Stimulated activated memory B cell treated with anti-CD40 and anti-IgM and Interleukin-4, amounts not matched to agents 10 μg/mL and 1 μg/mL and 100 μg/mL, for 72 hours (primary cell): ENCODE data around the gene GRIN3B.

Source experiments
- ATAC-seq: fragments of 150-1000 bp; cut with Tn5 transposase; 2 replicates; pipeline ENCODE4 v1.10.0; 2021
- H3K27ac Mint-ChIP-seq: one replicate; pipeline ENCODE4 v1.8.0; 2022; ENCODE audit warnings: mild to moderate bottlenecking, mixed read lengths
- H3K27me3 Mint-ChIP-seq: one replicate; pipeline ENCODE4 v1.8.0; 2022; ENCODE audit warnings: mixed read lengths
- H3K36me3 Mint-ChIP-seq: one replicate; pipeline ENCODE4 v1.8.0; 2022; ENCODE audit warnings: mixed read lengths
- H3K4me1 Mint-ChIP-seq: one replicate; pipeline ENCODE4 v1.8.0; 2022; ENCODE audit warnings: mixed read lengths
- H3K4me3 Mint-ChIP-seq: one replicate; pipeline ENCODE4 v1.8.0; 2022; ENCODE audit warnings: mild to moderate bottlenecking, moderate library complexity, mixed read lengths
- H3K9me3 Mint-ChIP-seq: one replicate; pipeline ENCODE4 v1.8.0; 2022; ENCODE audit warnings: mixed read lengths

The GRIN3B gene

GRCh38 chr19:979318-979741, 20.9 kb upstream of the GRIN3B start:
- no peaks in the 10 kb centered on the region for H3K27me3 Mint-ChIP-seq
- no peak overlapping the region for H3K27ac Mint-ChIP-seq
- no peaks in the 10 kb centered on the region for H3K36me3 Mint-ChIP-seq
- ATAC-seq, result peak; percentile 32
- peaks cover 11% of the 10 kb centered on the region for H3K4me1 Mint-ChIP-seq
- no peaks in the 10 kb centered on the region for H3K9me3 Mint-ChIP-seq
- H3K4me3 Mint-ChIP-seq, result no peak overlapping the region

- Mint-ChIP-seq H3K27ac (peak overlapping the region; percentile 65), H3K9me3 (no peaks in the 10 kb centered on the region), H3K4me1 (peaks cover 21% of the 10 kb centered on the region), H3K4me3 (no peak overlapping the region), H3K27me3 (no peaks in the 10 kb centered on the region), H3K36me3 (no peaks in the 10 kb centered on the region)
- no peak for ATAC-seq
Observed at GRCh38 chr19:980133-980998, 19.9 kb upstream of the GRIN3B start.

- ATAC-seq, result peak; percentile 89
- H3K4me3 Mint-ChIP-seq, result peak overlapping the region; percentile 51
- H3K27ac Mint-ChIP-seq, result no peak overlapping the region
Observed at GRCh38 chr19:982567-983170, 17.6 kb upstream of the GRIN3B start.

GRCh38 chr19:984165-984967, 15.9 kb upstream of the GRIN3B start, which contains the start of gene WDR18:
WDR18 (plus strand) TSS chr19:984345; CDS start chr19:984354, 9 bp downstream.
- peaks cover 27% of the 10 kb centered on the region for H3K36me3 Mint-ChIP-seq
- H3K27me3 Mint-ChIP-seq, result no peaks in the 10 kb centered on the region
- peaks cover 27% of the 10 kb centered on the region for H3K4me1 Mint-ChIP-seq
- H3K27ac Mint-ChIP-seq, result peak within 1 kb of the TSS; percentile 91
- peak within 1 kb of the TSS; percentile 95 for H3K4me3 Mint-ChIP-seq
- H3K9me3 Mint-ChIP-seq, result no peaks in the 10 kb centered on the region
- ATAC-seq, result peak; percentile 93

More at GRCh38 chr19:982567-983170, 17.6 kb upstream of the GRIN3B start:
- H3K9me3 Mint-ChIP-seq, result no peaks in the 10 kb centered on the region
- H3K4me1 Mint-ChIP-seq, result peaks cover 27% of the 10 kb centered on the region
- peaks cover 10% of the 10 kb centered on the region for H3K36me3 Mint-ChIP-seq
- no peaks in the 10 kb centered on the region for H3K27me3 Mint-ChIP-seq

- ATAC-seq, result no peak
- no peak overlapping the region for H3K4me3 Mint-ChIP-seq
- H3K9me3 Mint-ChIP-seq, result no peaks in the 10 kb centered on the region
- peaks cover 37% of the 10 kb centered on the region for H3K36me3 Mint-ChIP-seq
- peaks cover 19% of the 10 kb centered on the region for H3K4me1 Mint-ChIP-seq
- no peaks in the 10 kb centered on the region for H3K27me3 Mint-ChIP-seq
- H3K27ac Mint-ChIP-seq, result peak overlapping the region; percentile 91
Observed at GRCh38 chr19:986083-986482, 14.1 kb upstream of the GRIN3B start.

- peaks cover 44% of the 10 kb centered on the region for H3K36me3 Mint-ChIP-seq
- no peaks in the 10 kb centered on the region for H3K27me3 Mint-ChIP-seq
Observed at GRCh38 chr19:988081-988480, 12.1 kb upstream of the GRIN3B start.

GRCh38 chr19:988510-988909, 11.7 kb upstream of the GRIN3B start:
- no peaks in the 10 kb centered on the region for H3K9me3 Mint-ChIP-seq
- H3K36me3 Mint-ChIP-seq, result peaks cover 48% of the 10 kb centered on the region
- H3K27ac Mint-ChIP-seq, result no peak overlapping the region
- ATAC-seq, result no peak
- peaks cover 19% of the 10 kb centered on the region for H3K4me1 Mint-ChIP-seq
- H3K4me3 Mint-ChIP-seq, result no peak overlapping the region
- no peaks in the 10 kb centered on the region for H3K27me3 Mint-ChIP-seq

More at GRCh38 chr19:988081-988480, 12.1 kb upstream of the GRIN3B start:
- no peak overlapping the region for H3K4me3 Mint-ChIP-seq
- no peak for ATAC-seq
- no peaks in the 10 kb centered on the region for H3K9me3 Mint-ChIP-seq
- no peak overlapping the region for H3K27ac Mint-ChIP-seq
- peaks cover 19% of the 10 kb centered on the region for H3K4me1 Mint-ChIP-seq

GRCh38 chr19:989381-990081, 10.7 kb upstream of the GRIN3B start:
- no peak for ATAC-seq
- Mint-ChIP-seq H3K36me3 (peaks cover 51% of the 10 kb centered on the region), H3K27me3 (no peaks in the 10 kb centered on the region), H3K27ac (peak overlapping the region; percentile 61), H3K9me3 (no peaks in the 10 kb centered on the region), H3K4me3 (no peak overlapping the region), H3K4me1 (peaks cover 14% of the 10 kb centered on the region)

GRCh38 chr19:990119-990571, 10.1 kb upstream of the GRIN3B start:
- ATAC-seq, result no peak
- Mint-ChIP-seq H3K27ac (no peak overlapping the region), H3K4me1 (peaks cover 8% of the 10 kb centered on the region), H3K4me3 (no peak overlapping the region), H3K27me3 (no peaks in the 10 kb centered on the region), H3K9me3 (no peaks in the 10 kb centered on the region), H3K36me3 (peaks cover 51% of the 10 kb centered on the region)

- Mint-ChIP-seq H3K4me1 (peaks cover 2% of the 10 kb centered on the region), H3K9me3 (no peaks in the 10 kb centered on the region), H3K4me3 (no peak overlapping the region), H3K36me3 (peaks cover 51% of the 10 kb centered on the region), H3K27me3 (no peaks in the 10 kb centered on the region), H3K27ac (peak overlapping the region; percentile 17)
- no peak for ATAC-seq
Observed at GRCh38 chr19:990746-991145, 9.5 kb upstream of the GRIN3B start.

GRCh38 chr19:991174-991931, 8.9 kb upstream of the GRIN3B start:
- Mint-ChIP-seq H3K4me3 (no peak overlapping the region), H3K9me3 (no peaks in the 10 kb centered on the region), H3K27me3 (peaks cover 6% of the 10 kb centered on the region), H3K27ac (peak overlapping the region; percentile 17), H3K4me1 (peaks cover 4% of the 10 kb centered on the region), H3K36me3 (peaks cover 49% of the 10 kb centered on the region)
- ATAC-seq, result peak; percentile 53

- Mint-ChIP-seq H3K36me3 (peaks cover 42% of the 10 kb centered on the region), H3K4me1 (peaks cover 7% of the 10 kb centered on the region), H3K4me3 (no peak overlapping the region), H3K9me3 (no peaks in the 10 kb centered on the region), H3K27me3 (peaks cover 13% of the 10 kb centered on the region), H3K27ac (no peak overlapping the region)
- no peak for ATAC-seq
Observed at GRCh38 chr19:991932-992669, 8.1 kb upstream of the GRIN3B start.

- Mint-ChIP-seq H3K9me3 (no peaks in the 10 kb centered on the region), H3K4me1 (peaks cover 7% of the 10 kb centered on the region), H3K36me3 (peaks cover 41% of the 10 kb centered on the region), H3K27ac (no peak overlapping the region), H3K27me3 (peaks cover 19% of the 10 kb centered on the region), H3K4me3 (no peak overlapping the region)
- no peak for ATAC-seq
Observed at GRCh38 chr19:992670-993055, 7.6 kb upstream of the GRIN3B start.
